Mucosa of descending colon (tissue), 3 donors: ENCODE data around the gene KCNQ2. TPM values are rescaled to one million over a fixed set of nuclear protein-coding genes. Genes with fewer than 3 reads are reported as not detected.

Source experiments
- ATAC-seq: fragments of 200-7000 bp; cut with Tn5 transposase; one replicate; pipeline ENCODE4 v1.9.1; 2020; ENCODE audit warnings: mild to moderate bottlenecking, moderate library complexity
- DNase-seq, 3 donors: peaks; one replicate each; pipeline ENCODE4 v3.0.0-alpha.2; 2020
- H3K36me3 ChIP-seq: fragments of 200-600 bp; one replicate; pipeline ENCODE4 v1.8.0; 2021; ENCODE audit warnings: low read depth, mild to moderate bottlenecking
- H3K4me1 ChIP-seq: fragments of 200-600 bp; one replicate; pipeline ENCODE4 v1.8.0; 2021; ENCODE audit warnings: low read depth, mild to moderate bottlenecking
- H3K4me3 ChIP-seq: fragments of 200-600 bp; one replicate; pipeline ENCODE4 v1.8.0; 2021; ENCODE audit warnings: mild to moderate bottlenecking
- H3K9me3 ChIP-seq: fragments of 200-600 bp; one replicate; pipeline ENCODE4 v1.8.0; 2021; ENCODE audit warnings: mild to moderate bottlenecking
- CTCF ChIP-seq: fragments of 200-600 bp; IDR thresholded peaks from one replicate; pipeline ENCODE4 v1.8.0; 2022; ENCODE audit warnings: antibody characterized with exemption, mild to moderate bottlenecking
- intact Hi-C, 2 donors: fragments of 100-400 bp; cut with DNase I in 1 of 2; cut with micrococcal nuclease in 1 of 2; formaldehyde crosslinking; loops; one replicate each; pipeline versions ENCODE4 v1.11.0 to v1.11.1; 2022; cut with DNase I, micrococcal nuclease
- total RNA-seq, 3 donors: library from RNA; stranded (reverse); fragmentation: NEBNext Ultra II Directional in 2 of 3; extraction: Animal tissue kit (Norgen Biotek cat#: 25700) in 2 of 3; gene quantifications; one replicate each; pipeline versions ENCODE4 v1.2.1 to v1.2.4, GENCODE V29; 2021 to 2023
- donor health status: DM: no; HTN: no; CAD: no; lungs with moderate emphysema.
- donor health status: DM: no; HTN: no; CAD: no.
- donor health status: DM: no; HTN: yes; CAD: no.

The KCNQ2 gene
- total RNA-seq, 3 donors from 2014 or later, result 1.4 TPM; not detected in 2

GRCh38 chr20:63513207-63513606 is 40.8 kb upstream of the KCNQ2 start:
- TF ChIP-seq CTCF, result no peak
- H3K4me1 ChIP-seq, result no peaks in the 10 kb centered on the region
- no peak for ATAC-seq
- no peaks in the 10 kb centered on the region for H3K36me3 ChIP-seq
- no peaks in the 10 kb centered on the region for H3K9me3 ChIP-seq
- intact Hi-C loops, result no loop called here
- H3K4me3 ChIP-seq, result no peak overlapping the region
- no peak for DNase-seq

DNA sequence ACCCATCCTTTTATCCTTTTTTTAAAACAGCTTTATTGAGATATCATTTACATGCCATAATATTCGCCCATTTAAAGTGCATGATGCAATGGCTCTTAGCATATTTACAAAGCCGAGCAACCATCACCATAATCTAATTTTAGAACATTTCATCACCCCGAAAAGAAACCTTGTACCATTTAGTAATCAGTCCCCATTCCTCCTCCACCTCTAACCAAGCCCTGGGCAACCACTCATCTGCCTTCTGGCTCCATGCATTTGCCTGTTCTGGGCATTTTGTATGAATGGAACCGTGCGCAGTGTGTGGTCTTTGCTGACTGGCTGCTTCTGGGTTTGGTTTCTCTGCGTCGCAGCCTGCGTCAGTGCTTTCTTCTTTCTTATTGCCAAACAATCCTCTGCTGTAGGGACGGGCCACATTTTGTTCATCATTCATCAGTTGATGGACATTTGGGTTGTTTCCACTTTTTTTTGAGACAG is 36.7 kb upstream of the KCNQ2 start:
- Histone ChIP-seq H3K36me3 (no peaks in the 10 kb centered on the region), H3K9me3 (no peaks in the 10 kb centered on the region), H3K4me1 (no peaks in the 10 kb centered on the region), H3K4me3 (no peak overlapping the region)
- ATAC-seq, result no peak
- TF ChIP-seq CTCF, result no peak
- no peak for DNase-seq
- intact Hi-C loops, result no loop called here

- Histone ChIP-seq H3K36me3 (no peaks in the 10 kb centered on the region), H3K4me1 (no peaks in the 10 kb centered on the region), H3K4me3 (no peak overlapping the region), H3K9me3 (no peaks in the 10 kb centered on the region)
- no peak for DNase-seq
- no peak for ATAC-seq
- intact Hi-C loops, result no loop called here
- no peak for TF ChIP-seq CTCF
Measured at GRCh38 chr20:63508072-63508768, 35.8 kb upstream of the KCNQ2 start.

DNA sequence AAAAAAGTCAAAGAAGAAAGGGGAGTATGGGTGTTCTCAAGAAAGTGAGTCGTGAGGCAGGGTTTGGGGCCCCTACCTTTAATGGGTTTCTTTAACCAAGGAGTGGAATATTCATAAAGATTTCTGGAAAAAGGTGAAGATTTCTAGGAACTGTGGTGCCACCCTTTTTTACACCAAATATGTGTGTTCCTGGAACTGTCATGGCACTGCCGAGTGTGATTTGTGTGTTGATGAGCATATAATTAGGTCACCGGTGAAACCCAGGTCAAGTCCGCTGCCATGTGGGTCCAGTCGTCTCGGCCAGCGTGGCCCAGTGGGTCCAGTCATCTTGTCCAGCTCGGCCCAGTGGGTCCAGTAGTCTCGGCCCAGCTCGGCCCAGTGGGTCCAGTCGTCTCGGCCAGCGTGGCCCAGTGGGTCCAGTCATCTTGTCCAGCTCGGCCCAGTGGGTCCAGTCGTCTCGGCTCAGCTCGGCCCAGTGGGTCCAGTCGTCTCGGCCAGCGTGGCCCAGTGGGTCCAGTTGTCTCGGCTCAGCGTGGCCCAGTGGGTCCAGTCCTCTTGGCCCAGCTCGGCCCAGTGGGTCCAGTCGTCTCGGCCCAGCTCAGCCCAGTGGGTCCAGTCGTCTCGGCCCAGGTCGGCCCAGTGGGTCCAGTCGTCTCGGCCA is 34.8 kb upstream of the KCNQ2 start:
- no peak for TF ChIP-seq CTCF
- no peaks in the 10 kb centered on the region for H3K36me3 ChIP-seq

GRCh38 chr20:63505723-63506122 is 33.3 kb upstream of the KCNQ2 start:
- no peak for TF ChIP-seq CTCF
- ATAC-seq (no peak), DNase-seq (no peak)
- Histone ChIP-seq H3K36me3 (no peaks in the 10 kb centered on the region), H3K9me3 (no peaks in the 10 kb centered on the region), H3K4me1 (no peaks in the 10 kb centered on the region), H3K4me3 (no peak overlapping the region)
- intact Hi-C loops, result no loop called here

More for the DNA sequence above, 34.8 kb upstream of the KCNQ2 start:
- Histone ChIP-seq H3K4me1 (no peaks in the 10 kb centered on the region), H3K9me3 (no peaks in the 10 kb centered on the region), H3K4me3 (no peak overlapping the region)
- intact Hi-C loops, result no loop called here
- ATAC-seq (no peak), DNase-seq (no peak)
